Astrocyte (in vitro differentiated cells and primary cell): ENCODE data around the gene TMPRSS3.

Experiments
- CTCF ChIP-seq: IDR thresholded peaks from 2 replicates; pipeline ENCODE4 v1.5.1; 2011; ENCODE audit warnings: low read depth, mild to moderate bottlenecking, inconsistent platforms, low read length, moderate library complexity; ENCODE audit not compliant: insufficient read depth
- EZH2 ChIP-seq: IDR thresholded peaks from 2 replicates; pipeline ENCODE4 v1.6.1; 2012; ENCODE audit warnings: mild to moderate bottlenecking, low read length, inconsistent platforms; ENCODE audit not compliant: insufficient read depth

- TF ChIP-seq CTCF = no peak
- TF ChIP-seq EZH2 = no peak
Observed at GRCh38 chr21:42441963-42442362, 46.1 kb upstream of the TMPRSS3 start.
